CD4-positive, alpha-beta T cell treated with Interleukin-4 for 4 hours (primary cell): ENCODE data around the gene MTCH2.
A peak's percentile ranks its signal among the peaks of the same experiment; 100 is the strongest.

Experiments
- DNase-seq: peaks from one replicate; pipeline ENCODE4 v3.0.0-alpha.2; 2020

MTCH2 gene

GRCh38 chr11:47589118-47589517, 53.2 kb downstream of the MTCH2 start:
- no peak for DNase-seq

- peak; percentile 10 for DNase-seq
Observed at GRCh38 chr11:47587723-47588326, 54.5 kb downstream of the MTCH2 start.

GRCh38 chr11:47587039-47587716, 55.2 kb downstream of the MTCH2 start:
- DNase-seq = no peak

- no peak for DNase-seq
Observed at GRCh38 chr11:47586098-47586855, 56.1 kb downstream of the MTCH2 start, which contains the start of gene FAM180B. Gene FAM180B (plus strand): TSS chr11:47586678. CDS start chr11:47586769, 91 bp downstream.

- DNase-seq = no peak
Observed at GRCh38 chr11:47583844-47584243, 58.5 kb downstream of the MTCH2 start.

GRCh38 chr11:47578524-47579494, 63.5 kb downstream of the MTCH2 start, which contains the start of the genes KBTBD4 and NDUFS3:
Gene KBTBD4 (minus strand): TSS chr11:47578970. CDS start chr11:47578951, 19 bp downstream.
Gene NDUFS3 (plus strand): TSS chr11:47579074. CDS start chr11:47579092, 18 bp downstream.
- peak; percentile 86 for DNase-seq

GRCh38 chr11:47577460-47578041, 64.8 kb downstream of the MTCH2 start:
- DNase-seq = no peak

- DNase-seq = no peak
Observed at GRCh38 chr11:47573321-47573720, 69.0 kb downstream of the MTCH2 start.

- DNase-seq = no peak
Observed at GRCh38 chr11:47572715-47573255, 69.6 kb downstream of the MTCH2 start.

GRCh38 chr11:47571895-47572294, 70.5 kb downstream of the MTCH2 start:
- no peak for DNase-seq

- no peak for DNase-seq
Observed at GRCh38 chr11:47571357-47571729, 71.0 kb downstream of the MTCH2 start.

- no peak for DNase-seq
Observed at GRCh38 chr11:47570651-47571356, 71.6 kb downstream of the MTCH2 start.

- DNase-seq = no peak
Observed at GRCh38 chr11:47569646-47570045, 72.7 kb downstream of the MTCH2 start.
